ENCODE data around the gene WFDC13. TPM values are rescaled to one million over a fixed set of nuclear protein-coding genes. Genes with fewer than 3 reads are reported as not detected.
"Not testable (repeated sequence)": the region's sequence is repeated elsewhere in the genome, so short reads cannot be mapped to it uniquely, and the experiment has no call there.

WFDC13 gene
- not detected for total RNA-seq
- not detected for polyA plus RNA-seq
- long read RNA-seq, donor 1, result 0 reads
- long read RNA-seq, donor 2, result 0 reads
- long read RNA-seq, donor 3, result 0 reads

DNA sequence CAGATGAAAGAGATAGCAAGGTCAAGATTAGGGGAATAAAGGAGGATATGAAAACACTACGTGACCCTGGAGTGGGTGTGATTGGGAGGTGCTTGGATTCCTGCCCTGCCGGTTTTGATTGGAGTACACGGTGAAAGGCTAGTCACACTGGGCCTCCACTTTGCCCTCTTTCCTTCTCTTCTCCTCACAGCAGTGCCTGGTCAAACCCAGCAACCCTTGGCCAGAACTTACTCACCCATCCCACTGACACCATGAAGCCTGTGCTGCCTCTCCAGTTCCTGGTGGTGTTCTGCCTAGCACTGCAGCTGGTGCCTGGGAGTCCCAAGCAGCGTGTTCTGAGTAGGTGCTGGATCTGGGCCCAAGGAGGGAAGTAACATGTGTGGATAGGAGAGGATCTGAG lies at the start of gene WFDC13:
TSS of gene WFDC13 (plus strand) at position 166 of the 400 bp plus-strand sequence. CDS start at position 252, 86 bp downstream.
- TF ChIP-seq, protein P1, sequence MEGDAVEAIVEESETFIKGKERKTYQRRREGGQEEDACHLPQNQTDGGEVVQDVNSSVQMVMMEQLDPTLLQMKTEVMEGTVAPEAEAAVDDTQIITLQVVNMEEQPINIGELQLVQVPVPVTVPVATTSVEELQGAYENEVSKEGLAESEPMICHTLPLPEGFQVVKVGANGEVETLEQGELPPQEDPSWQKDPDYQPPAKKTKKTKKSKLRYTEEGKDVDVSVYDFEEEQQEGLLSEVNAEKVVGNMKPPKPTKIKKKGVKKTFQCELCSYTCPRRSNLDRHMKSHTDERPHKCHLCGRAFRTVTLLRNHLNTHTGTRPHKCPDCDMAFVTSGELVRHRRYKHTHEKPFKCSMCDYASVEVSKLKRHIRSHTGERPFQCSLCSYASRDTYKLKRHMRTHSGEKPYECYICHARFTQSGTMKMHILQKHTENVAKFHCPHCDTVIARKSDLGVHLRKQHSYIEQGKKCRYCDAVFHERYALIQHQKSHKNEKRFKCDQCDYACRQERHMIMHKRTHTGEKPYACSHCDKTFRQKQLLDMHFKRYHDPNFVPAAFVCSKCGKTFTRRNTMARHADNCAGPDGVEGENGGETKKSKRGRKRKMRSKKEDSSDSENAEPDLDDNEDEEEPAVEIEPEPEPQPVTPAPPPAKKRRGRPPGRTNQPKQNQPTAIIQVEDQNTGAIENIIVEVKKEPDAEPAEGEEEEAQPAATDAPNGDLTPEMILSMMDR (IDR thresholded peaks at IDR 0.05), result no peak
- no peak for TF ChIP-seq EP300 (IDR thresholded peaks at IDR 0.05)
- TF ChIP-seq POLR2A (IDR thresholded peaks at IDR 0.05), result no peak
- intact Hi-C loops (cut with DNase I), result no loop called here
- DNase-seq, result no peak
- 50 to 70% (median 66%) methylated on average over 4 of the region's 4 CpGs for WGBS, 3 donors
- Histone ChIP-seq H3K27me3 (no peaks in the 10 kb centered on the region), H3K36me3 (no peaks in the 10 kb centered on the region), H3K4me3 (no peak within 1 kb of the TSS), H3K27ac (no peak within 1 kb of the TSS), H3K4me1 (ENCODE audit: insufficient read depth) (no peaks in the 10 kb centered on the region), H3K9me3 (no peaks in the 10 kb centered on the region)

DNA sequence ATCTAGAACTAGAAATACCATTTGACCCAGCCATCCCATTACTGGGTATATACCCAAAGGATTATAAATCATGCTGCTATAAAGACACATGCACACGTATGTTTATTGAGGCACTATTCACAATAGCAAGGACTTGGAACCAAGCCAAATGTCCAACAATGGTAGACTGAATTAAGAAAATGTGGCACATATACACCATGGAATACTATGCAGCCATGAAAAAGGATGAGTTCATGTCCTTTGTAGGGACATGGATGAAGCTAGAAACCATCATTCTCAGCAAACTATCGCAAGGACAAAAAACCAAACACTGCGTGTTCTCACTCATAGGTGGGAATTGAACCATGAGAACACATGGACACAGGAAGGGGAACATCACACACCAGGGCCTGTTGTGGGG lies 44.8 kb upstream of the WFDC13 start:
- H3K27me3 ChIP-seq; H3K4me1 ChIP-seq (ENCODE audit: insufficient read depth); H3K27ac ChIP-seq; DNase-seq; intact Hi-C loops (cut with DNase I); H3K36me3 ChIP-seq; H3K4me3 ChIP-seq; H3K9me3 ChIP-seq: not testable (repeated sequence)
- 70 to 86% (median 78%) methylated on average over 3 of the region's 3 CpGs for WGBS, 3 donors

DNA sequence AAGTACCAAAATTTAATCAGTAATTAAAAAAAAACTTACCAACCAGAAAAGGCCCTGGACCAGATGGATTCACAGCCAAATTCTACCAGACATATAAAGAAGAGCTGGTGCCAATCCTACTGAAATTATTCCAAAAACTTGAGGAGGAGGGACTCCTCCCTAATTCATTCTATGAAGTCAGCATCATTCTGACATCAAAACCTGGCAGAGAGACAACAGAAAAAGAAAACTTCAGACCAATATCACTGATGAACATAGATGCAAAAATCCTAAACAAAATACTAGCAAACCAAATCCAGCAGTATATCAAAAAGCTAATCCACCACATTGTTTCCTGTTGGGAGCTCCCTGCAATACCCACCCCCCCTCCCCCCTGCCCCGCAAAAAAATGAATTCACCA lies 31.7 kb upstream of the WFDC13 start, which contains the start of gene WFDC11:
TSS of gene WFDC11 (minus strand) at position 101 of the 400 bp plus-strand sequence. CDS start 19,639 bp downstream, outside the sequence.
- H3K27me3 ChIP-seq, result no peaks in the 10 kb centered on the region
- H3K36me3 ChIP-seq, result no peaks in the 10 kb centered on the region
- no peak for DNase-seq
- no peak within 1 kb of the TSS for H3K27ac ChIP-seq
- TF ChIP-seq, protein P1 (IDR thresholded peaks at IDR 0.05), result no peak
- no peak for TF ChIP-seq EP300 (IDR thresholded peaks at IDR 0.05)
- TF ChIP-seq POLR2A (IDR thresholded peaks at IDR 0.05), result no peak
- H3K9me3 ChIP-seq, result no peaks in the 10 kb centered on the region
- H3K4me1 ChIP-seq (ENCODE audit: insufficient read depth), result no peaks in the 10 kb centered on the region
- 88 to 93% (median 89%) methylated on average over 1 of the region's 1 CpG for WGBS, 3 donors
- intact Hi-C loops (cut with DNase I), result no loop called here
- H3K4me3 ChIP-seq, result no peak within 1 kb of the TSS

DNA sequence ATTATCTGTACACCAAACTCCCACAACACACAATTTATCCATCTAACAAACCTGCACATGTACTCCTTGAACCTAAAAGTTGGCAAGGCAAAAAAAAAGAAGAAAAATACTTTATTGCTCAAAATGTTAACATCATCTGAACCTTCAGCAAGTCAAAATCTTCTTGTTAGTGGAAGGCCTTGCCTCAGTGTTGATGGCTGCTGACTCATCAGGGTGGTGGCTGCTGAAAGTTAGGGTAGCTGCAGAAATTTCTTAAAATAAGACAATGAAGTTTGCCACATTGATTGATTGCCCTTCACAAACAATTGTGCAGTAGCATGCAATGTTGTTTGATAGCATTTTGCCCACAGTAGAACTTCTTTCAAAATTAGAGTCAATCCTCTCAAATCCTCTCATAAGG lies 29.1 kb upstream of the WFDC13 start:
- no peaks in the 10 kb centered on the region for H3K9me3 ChIP-seq
- H3K27me3 ChIP-seq, result no peaks in the 10 kb centered on the region
- H3K27ac ChIP-seq, result no peak overlapping the region
- no peak for TF ChIP-seq EP300 (IDR thresholded peaks at IDR 0.05)
- TF ChIP-seq, protein P1 (IDR thresholded peaks at IDR 0.05), result no peak
- no peak for TF ChIP-seq POLR2A (IDR thresholded peaks at IDR 0.05)
- H3K36me3 ChIP-seq, result no peaks in the 10 kb centered on the region
- H3K4me1 ChIP-seq (ENCODE audit: insufficient read depth), result no peaks in the 10 kb centered on the region
- intact Hi-C loops (cut with DNase I), result no loop called here
- no peak for DNase-seq
- H3K4me3 ChIP-seq, result no peak overlapping the region

DNA sequence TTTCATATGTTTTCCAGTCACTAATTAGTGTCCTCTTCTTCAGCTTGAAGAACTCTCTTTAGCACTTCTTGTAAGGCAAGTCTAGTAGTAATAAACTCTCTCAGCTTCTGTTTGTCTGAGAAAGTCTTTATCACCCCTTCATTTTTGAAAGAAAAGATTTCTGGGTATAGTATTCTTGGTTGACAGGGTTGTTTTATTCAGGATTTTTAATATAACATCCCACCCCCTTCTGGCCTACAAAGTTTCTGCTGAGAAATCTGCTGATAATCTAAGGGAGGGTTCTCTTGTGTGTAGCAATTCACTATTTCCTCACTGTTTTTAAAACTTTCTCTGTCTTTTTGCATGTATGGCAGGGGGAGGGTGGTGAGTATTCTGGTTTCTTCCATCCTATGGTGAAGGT lies 22.2 kb upstream of the WFDC13 start:
- no peaks in the 10 kb centered on the region for H3K27me3 ChIP-seq
- intact Hi-C loops (cut with DNase I), result no loop called here
- H3K27ac ChIP-seq, result no peak overlapping the region
- DNase-seq, result no peak
- H3K4me1 ChIP-seq (ENCODE audit: insufficient read depth), result no peaks in the 10 kb centered on the region
- TF ChIP-seq POLR2A (IDR thresholded peaks at IDR 0.05), result no peak
- TF ChIP-seq, protein P1 (IDR thresholded peaks at IDR 0.05), result no peak
- H3K36me3 ChIP-seq, result no peaks in the 10 kb centered on the region
- no peak overlapping the region for H3K4me3 ChIP-seq
- H3K9me3 ChIP-seq, result peaks cover 0 to 3% of the 10 kb centered on the region in 2 donors
